Measurements from ENCODE around the gene KLHDC8B.

KLHDC8B gene

GRCh38 chr3:49132437-49133225 is 38.8 kb upstream of the KLHDC8B start, which contains the start of gene LAMB2:
TSS of gene LAMB2 (minus strand) at chr3:49133050. CDS start at chr3:49132867, 183 bp downstream.
- WGBS, 2 experiments = 4 to 5% methylated on average over 28 of the region's 28 CpGs
- Histone ChIP-seq H3K9me3 (ENCODE audit: control insufficient read depth, low read length) (no peaks in the 10 kb centered on the region), H3K36me3 (ENCODE audit: control insufficient read depth, insufficient read depth, low read length) (no peaks in the 10 kb centered on the region), H3K4me1 (ENCODE audit: control insufficient read depth, insufficient read depth, low read length) (peaks cover 4% of the 10 kb centered on the region), H3K27me3 (ENCODE audit: control insufficient read depth, insufficient read depth, low read length, poor library complexity, severe bottlenecking) (no peaks in the 10 kb centered on the region), H3K27ac (ENCODE audit: insufficient read depth, low read depth, low read length, poor library complexity, severe bottlenecking) (peak within 1 kb of the TSS; percentile 80), H3K4me3 (ENCODE audit: insufficient read depth, low read depth, low read length) (peak within 1 kb of the TSS; percentile 64)

GRCh38 chr3:49133226-49133951 is 38.0 kb upstream of the KLHDC8B start:
- no peaks in the 10 kb centered on the region for H3K9me3 ChIP-seq (ENCODE audit: control insufficient read depth, low read length)
- no peaks in the 10 kb centered on the region for H3K27me3 ChIP-seq (ENCODE audit: control insufficient read depth, insufficient read depth, low read length, poor library complexity, severe bottlenecking)
- H3K4me3 ChIP-seq (ENCODE audit: insufficient read depth, low read depth, low read length) = peak overlapping the region; percentile 64
- no peak overlapping the region for H3K27ac ChIP-seq (ENCODE audit: insufficient read depth, low read depth, low read length, poor library complexity, severe bottlenecking)
- 1% methylated on average over 30 of the region's 30 CpGs for WGBS, 2 experiments
- no peaks in the 10 kb centered on the region for H3K36me3 ChIP-seq (ENCODE audit: control insufficient read depth, insufficient read depth, low read length)
- peaks cover 4% of the 10 kb centered on the region for H3K4me1 ChIP-seq (ENCODE audit: control insufficient read depth, insufficient read depth, low read length)

- H3K4me1 ChIP-seq (ENCODE audit: control insufficient read depth, insufficient read depth, low read length) = peaks cover 4% of the 10 kb centered on the region
- 77 to 79% methylated on average over 3 of the region's 3 CpGs for WGBS, 2 experiments
- no peaks in the 10 kb centered on the region for H3K27me3 ChIP-seq (ENCODE audit: control insufficient read depth, insufficient read depth, low read length, poor library complexity, severe bottlenecking)
- H3K9me3 ChIP-seq (ENCODE audit: control insufficient read depth, low read length) = no peaks in the 10 kb centered on the region
- H3K27ac ChIP-seq (ENCODE audit: insufficient read depth, low read depth, low read length, poor library complexity, severe bottlenecking) = no peak overlapping the region
- no peaks in the 10 kb centered on the region for H3K36me3 ChIP-seq (ENCODE audit: control insufficient read depth, insufficient read depth, low read length)
- H3K4me3 ChIP-seq (ENCODE audit: insufficient read depth, low read depth, low read length) = no peak overlapping the region
These were observed 36.7 kb upstream of the KLHDC8B start for GRCh38 chr3:49134471-49135265.

DNA sequence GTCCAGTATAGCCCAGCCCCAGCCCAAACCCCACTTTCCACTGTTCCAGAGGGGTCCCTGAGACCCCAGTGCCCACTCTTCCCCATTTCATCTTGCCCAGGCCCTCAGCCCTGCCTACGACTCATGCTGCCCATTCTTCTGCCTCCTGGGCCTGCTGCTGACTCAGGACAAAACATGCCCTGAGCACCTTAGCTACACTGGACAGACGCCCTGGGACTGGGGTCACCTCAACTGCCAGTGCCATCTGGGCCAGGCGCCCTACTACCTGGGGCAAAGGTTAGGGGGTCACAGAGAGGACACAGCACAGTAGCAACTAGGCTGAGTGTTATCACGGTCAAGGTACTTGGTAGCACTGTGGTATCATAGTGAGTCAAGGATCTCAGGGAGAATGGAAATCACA is 35.9 kb upstream of the KLHDC8B start:
- peaks cover 4% of the 10 kb centered on the region for H3K4me1 ChIP-seq (ENCODE audit: control insufficient read depth, insufficient read depth, low read length)
- H3K27ac ChIP-seq (ENCODE audit: insufficient read depth, low read depth, low read length, poor library complexity, severe bottlenecking) = no peak overlapping the region
- WGBS, 2 experiments = 89 to 90% methylated on average over 4 of the region's 4 CpGs
- H3K4me3 ChIP-seq (ENCODE audit: insufficient read depth, low read depth, low read length) = no peak overlapping the region
- no peaks in the 10 kb centered on the region for H3K36me3 ChIP-seq (ENCODE audit: control insufficient read depth, insufficient read depth, low read length)
- H3K27me3 ChIP-seq (ENCODE audit: control insufficient read depth, insufficient read depth, low read length, poor library complexity, severe bottlenecking) = no peaks in the 10 kb centered on the region
- no peaks in the 10 kb centered on the region for H3K9me3 ChIP-seq (ENCODE audit: control insufficient read depth, low read length)

GRCh38 chr3:49140080-49140479 is 31.3 kb upstream of the KLHDC8B start:
- Histone ChIP-seq H3K27me3 (ENCODE audit: control insufficient read depth, insufficient read depth, low read length, poor library complexity, severe bottlenecking) (no peaks in the 10 kb centered on the region), H3K27ac (ENCODE audit: insufficient read depth, low read depth, low read length, poor library complexity, severe bottlenecking) (no peak overlapping the region), H3K4me1 (ENCODE audit: control insufficient read depth, insufficient read depth, low read length) (no peaks in the 10 kb centered on the region), H3K4me3 (ENCODE audit: insufficient read depth, low read depth, low read length) (no peak overlapping the region), H3K36me3 (ENCODE audit: control insufficient read depth, insufficient read depth, low read length) (no peaks in the 10 kb centered on the region), H3K9me3 (ENCODE audit: control insufficient read depth, low read length) (no peaks in the 10 kb centered on the region)
- WGBS, 2 experiments = 74% methylated on average over 2 to 3 of the region's 3 CpGs

GRCh38 chr3:49148159-49148558 is 23.2 kb upstream of the KLHDC8B start:
- no peaks in the 10 kb centered on the region for H3K9me3 ChIP-seq (ENCODE audit: control insufficient read depth, low read length)
- H3K36me3 ChIP-seq (ENCODE audit: control insufficient read depth, insufficient read depth, low read length) = no peaks in the 10 kb centered on the region
- whole genome bisulfite sequencing, 2 experiments = 87 to 91% methylated on average over 5 of the region's 5 CpGs
- H3K27ac ChIP-seq (ENCODE audit: insufficient read depth, low read depth, low read length, poor library complexity, severe bottlenecking) = no peak overlapping the region
- no peaks in the 10 kb centered on the region for H3K4me1 ChIP-seq (ENCODE audit: control insufficient read depth, insufficient read depth, low read length)
- no peak overlapping the region for H3K4me3 ChIP-seq (ENCODE audit: insufficient read depth, low read depth, low read length)
- H3K27me3 ChIP-seq (ENCODE audit: control insufficient read depth, insufficient read depth, low read length, poor library complexity, severe bottlenecking) = no peaks in the 10 kb centered on the region

- no peak overlapping the region for H3K4me3 ChIP-seq (ENCODE audit: insufficient read depth, low read depth, low read length)
- H3K4me1 ChIP-seq (ENCODE audit: control insufficient read depth, insufficient read depth, low read length) = no peaks in the 10 kb centered on the region
- no peaks in the 10 kb centered on the region for H3K9me3 ChIP-seq (ENCODE audit: control insufficient read depth, low read length)
- WGBS, 2 experiments = 86 to 94% methylated on average over 2 of the region's 2 CpGs
- no peaks in the 10 kb centered on the region for H3K36me3 ChIP-seq (ENCODE audit: control insufficient read depth, insufficient read depth, low read length)
- H3K27me3 ChIP-seq (ENCODE audit: control insufficient read depth, insufficient read depth, low read length, poor library complexity, severe bottlenecking) = no peaks in the 10 kb centered on the region
- no peak overlapping the region for H3K27ac ChIP-seq (ENCODE audit: insufficient read depth, low read depth, low read length, poor library complexity, severe bottlenecking)
These were observed 19.8 kb upstream of the KLHDC8B start for GRCh38 chr3:49151610-49152009.

- Histone ChIP-seq H3K4me1 (ENCODE audit: control insufficient read depth, insufficient read depth, low read length) (no peaks in the 10 kb centered on the region), H3K4me3 (ENCODE audit: insufficient read depth, low read depth, low read length) (no peak overlapping the region), H3K9me3 (ENCODE audit: control insufficient read depth, low read length) (no peaks in the 10 kb centered on the region), H3K36me3 (ENCODE audit: control insufficient read depth, insufficient read depth, low read length) (no peaks in the 10 kb centered on the region), H3K27ac (ENCODE audit: insufficient read depth, low read depth, low read length, poor library complexity, severe bottlenecking) (no peak overlapping the region), H3K27me3 (ENCODE audit: control insufficient read depth, insufficient read depth, low read length, poor library complexity, severe bottlenecking) (no peaks in the 10 kb centered on the region)
- 82 to 88% methylated on average over 3 of the region's 3 CpGs for WGBS, 2 experiments
These were observed 18.0 kb upstream of the KLHDC8B start for GRCh38 chr3:49153349-49153912.

DNA sequence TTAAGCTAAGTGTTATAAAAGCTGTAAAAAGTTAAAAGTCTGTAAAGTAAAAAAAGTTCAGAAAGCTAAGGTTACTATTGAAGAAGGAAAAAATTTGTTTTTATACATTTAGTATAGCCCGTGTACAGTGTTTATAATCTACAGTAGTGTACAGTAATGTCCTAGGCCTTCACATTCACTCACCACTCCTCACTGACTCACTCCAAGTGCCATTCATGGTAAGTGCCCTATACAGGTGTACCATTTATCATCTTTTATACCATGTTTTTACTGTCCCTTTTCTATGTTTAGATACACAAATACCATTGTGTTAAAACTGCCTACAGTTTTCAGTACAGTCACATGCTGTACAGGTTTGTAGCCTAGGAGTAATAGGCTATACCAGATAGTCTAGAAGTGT is 14.1 kb upstream of the KLHDC8B start:
- Histone ChIP-seq H3K36me3 (ENCODE audit: control insufficient read depth, insufficient read depth, low read length) (no peaks in the 10 kb centered on the region), H3K27ac (ENCODE audit: insufficient read depth, low read depth, low read length, poor library complexity, severe bottlenecking) (no peak overlapping the region), H3K4me3 (ENCODE audit: insufficient read depth, low read depth, low read length) (no peak overlapping the region), H3K9me3 (ENCODE audit: control insufficient read depth, low read length) (no peaks in the 10 kb centered on the region), H3K4me1 (ENCODE audit: control insufficient read depth, insufficient read depth, low read length) (no peaks in the 10 kb centered on the region), H3K27me3 (ENCODE audit: control insufficient read depth, insufficient read depth, low read length, poor library complexity, severe bottlenecking) (no peaks in the 10 kb centered on the region)
- 75% methylated on average over 1 of the region's 1 CpG; no CpG with 5 or more reads in 1 of the 2 experiments for WGBS, 2 experiments
